ENCODE measurements around the gene MAP7D3.

DNA sequence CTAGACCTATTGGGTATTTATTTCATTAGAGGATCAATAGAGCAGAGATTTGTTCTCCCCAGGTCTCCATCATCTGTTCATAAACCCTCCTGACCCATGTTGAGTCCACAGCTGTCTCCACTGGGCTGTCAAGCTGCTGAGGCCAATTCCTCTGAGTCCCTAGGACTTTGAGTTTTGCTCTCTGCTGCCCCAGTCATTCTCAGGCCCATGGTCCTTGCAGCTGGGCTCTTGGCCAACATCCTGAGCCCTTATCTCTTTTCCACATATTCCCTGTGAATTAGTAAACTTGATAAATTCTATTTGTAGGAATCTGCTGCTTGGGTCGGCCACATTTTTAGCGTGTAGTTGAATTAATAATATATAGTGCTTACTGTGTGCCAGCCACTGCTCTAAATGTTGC is 62.0 kb downstream of the MAP7D3 start:
- TF ChIP-seq, protein P1, sequence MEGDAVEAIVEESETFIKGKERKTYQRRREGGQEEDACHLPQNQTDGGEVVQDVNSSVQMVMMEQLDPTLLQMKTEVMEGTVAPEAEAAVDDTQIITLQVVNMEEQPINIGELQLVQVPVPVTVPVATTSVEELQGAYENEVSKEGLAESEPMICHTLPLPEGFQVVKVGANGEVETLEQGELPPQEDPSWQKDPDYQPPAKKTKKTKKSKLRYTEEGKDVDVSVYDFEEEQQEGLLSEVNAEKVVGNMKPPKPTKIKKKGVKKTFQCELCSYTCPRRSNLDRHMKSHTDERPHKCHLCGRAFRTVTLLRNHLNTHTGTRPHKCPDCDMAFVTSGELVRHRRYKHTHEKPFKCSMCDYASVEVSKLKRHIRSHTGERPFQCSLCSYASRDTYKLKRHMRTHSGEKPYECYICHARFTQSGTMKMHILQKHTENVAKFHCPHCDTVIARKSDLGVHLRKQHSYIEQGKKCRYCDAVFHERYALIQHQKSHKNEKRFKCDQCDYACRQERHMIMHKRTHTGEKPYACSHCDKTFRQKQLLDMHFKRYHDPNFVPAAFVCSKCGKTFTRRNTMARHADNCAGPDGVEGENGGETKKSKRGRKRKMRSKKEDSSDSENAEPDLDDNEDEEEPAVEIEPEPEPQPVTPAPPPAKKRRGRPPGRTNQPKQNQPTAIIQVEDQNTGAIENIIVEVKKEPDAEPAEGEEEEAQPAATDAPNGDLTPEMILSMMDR (conservative IDR thresholded peaks at IDR 0.05; ENCODE audit: low read depth, low read length): no peak
- TF ChIP-seq MAFK (IDR thresholded peaks at IDR 0.05; ENCODE audit: low read depth, low read length) (no peak), MAZ (IDR thresholded peaks at IDR 0.05; ENCODE audit: borderline replicate concordance, low read depth, low read length) (no peak), NFE2L2 (IDR thresholded peaks at IDR 0.05; ENCODE audit: low read depth, low read length) (no peak), RFX5 (IDR thresholded peaks at IDR 0.05; ENCODE audit: low read depth, low read length) (no peak), CEBPB (IDR thresholded peaks at IDR 0.05; ENCODE audit: low read depth, low read length) (no peak), POLR2A (IDR thresholded peaks at IDR 0.05; ENCODE audit: low read depth, low read length) (no peak), SMC3 (IDR thresholded peaks at IDR 0.05; ENCODE audit: low read depth, low read length) (no peak), RAD21 (IDR thresholded peaks at IDR 0.05; ENCODE audit: low read length) (no peak), BHLHE40 (IDR thresholded peaks at IDR 0.05; ENCODE audit: low read depth, low read length) (no peak)
- TF ChIP-seq, protein P2, sequence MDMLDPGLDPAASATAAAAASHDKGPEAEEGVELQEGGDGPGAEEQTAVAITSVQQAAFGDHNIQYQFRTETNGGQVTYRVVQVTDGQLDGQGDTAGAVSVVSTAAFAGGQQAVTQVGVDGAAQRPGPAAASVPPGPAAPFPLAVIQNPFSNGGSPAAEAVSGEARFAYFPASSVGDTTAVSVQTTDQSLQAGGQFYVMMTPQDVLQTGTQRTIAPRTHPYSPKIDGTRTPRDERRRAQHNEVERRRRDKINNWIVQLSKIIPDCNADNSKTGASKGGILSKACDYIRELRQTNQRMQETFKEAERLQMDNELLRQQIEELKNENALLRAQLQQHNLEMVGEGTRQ (IDR thresholded peaks at IDR 0.05; ENCODE audit: low read depth, low read length): no peak
